Activated gamma-delta T cell treated with anti-CD3 and anti-CD28 coated beads, Interleukin-2, amount 50 U/mL, for 16 hours (primary cell): ENCODE measurements around the gene RCOR1.
"Not testable (repeated sequence)": the region's sequence is repeated elsewhere in the genome, so short reads cannot be mapped to it uniquely, and the experiment has no call there.

ENCODE experiments used
- DNase-seq: peaks from one replicate; pipeline ENCODE4 v3.0.0-alpha.2; 2020; ENCODE audit warnings: low read depth

The RCOR1 gene

GRCh38 chr14:102629808-102630350 lies 37.4 kb downstream of the RCOR1 start:
- DNase-seq = no peak

DNA sequence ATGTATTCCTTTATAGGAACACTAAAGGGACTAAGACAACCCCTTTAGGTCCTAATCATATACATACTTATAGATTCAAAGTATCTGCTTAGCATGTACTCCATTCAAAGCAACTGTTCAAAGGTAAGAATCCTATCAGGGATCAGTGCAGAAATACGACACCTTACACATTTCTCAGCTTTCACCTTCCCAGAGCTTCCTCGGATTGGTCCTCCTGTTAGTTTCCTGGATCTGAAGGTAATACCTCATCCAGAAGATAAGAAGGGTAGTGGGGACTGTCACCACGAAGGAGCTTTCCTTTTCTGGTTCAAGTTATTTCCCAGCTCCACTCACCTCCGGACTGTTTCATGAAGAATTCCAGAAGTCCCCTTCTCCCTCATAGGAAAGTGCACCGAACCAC lies 38.0 kb downstream of the RCOR1 start:
- DNase-seq = no peak

- no peak for DNase-seq
Measured at GRCh38 chr14:102630881-102631280, 38.4 kb downstream of the RCOR1 start.

DNA sequence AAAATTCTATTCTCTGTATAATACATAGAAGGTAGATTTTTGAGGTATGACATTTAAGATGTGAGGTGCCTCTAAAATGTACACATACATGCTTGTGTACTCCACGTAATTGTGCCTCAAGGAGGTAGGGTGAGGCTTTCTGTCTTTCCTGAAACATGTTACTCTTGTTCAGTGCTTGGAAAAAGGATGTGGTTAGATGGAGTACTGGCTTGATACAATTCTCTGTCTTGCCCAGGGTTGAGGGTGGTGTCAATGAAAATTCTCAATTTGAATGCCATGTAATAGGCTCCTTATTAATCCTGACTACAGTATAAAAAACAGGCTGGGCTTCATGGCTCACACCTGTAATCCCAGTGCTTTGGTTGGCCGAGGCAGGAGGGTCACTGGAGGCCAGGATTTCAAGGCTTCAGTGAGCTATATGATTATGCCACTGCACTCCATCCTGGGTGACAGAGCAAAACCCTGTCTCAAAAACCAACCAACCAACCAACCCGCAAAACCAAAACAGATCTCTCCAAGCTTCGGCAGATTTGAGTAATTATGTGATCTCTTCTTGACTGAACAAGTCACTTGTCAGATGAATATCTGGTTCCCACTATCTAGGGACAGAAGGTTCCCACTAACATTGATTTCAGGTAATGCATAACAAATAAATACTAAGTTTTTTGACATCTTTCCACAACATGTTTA lies 41.6 kb downstream of the RCOR1 start:
- DNase-seq = no peak

- not testable (repeated sequence) for DNase-seq
Measured at GRCh38 chr14:102639611-102640010, 47.2 kb downstream of the RCOR1 start.

GRCh38 chr14:102644523-102644922 lies 52.1 kb downstream of the RCOR1 start:
- DNase-seq = no peak

- no peak for DNase-seq
Measured at GRCh38 chr14:102645746-102646440, 53.4 kb downstream of the RCOR1 start.

DNA sequence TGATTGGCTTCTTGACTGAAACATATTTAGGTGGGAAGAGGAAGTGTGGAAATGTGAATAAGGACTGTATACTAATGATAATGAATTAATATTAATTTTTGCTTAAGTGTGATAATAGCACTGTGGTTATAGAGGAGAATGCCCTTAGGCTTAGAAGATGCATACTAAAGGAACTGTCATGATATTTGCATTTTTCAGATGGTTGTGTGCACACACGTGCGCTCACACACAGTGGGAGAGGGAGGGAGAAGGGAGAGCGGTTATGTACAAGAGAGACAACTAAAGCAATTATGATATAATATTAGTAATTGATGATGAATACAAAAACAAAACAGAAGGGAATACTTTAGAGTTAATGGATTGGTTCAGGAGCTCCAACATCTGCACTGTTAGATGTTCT lies 54.2 kb downstream of the RCOR1 start:
- no peak for DNase-seq

- no peak for DNase-seq
Measured at GRCh38 chr14:102652194-102652593, 59.7 kb downstream of the RCOR1 start.

GRCh38 chr14:102654298-102654697 lies 61.8 kb downstream of the RCOR1 start:
- no peak for DNase-seq

DNA sequence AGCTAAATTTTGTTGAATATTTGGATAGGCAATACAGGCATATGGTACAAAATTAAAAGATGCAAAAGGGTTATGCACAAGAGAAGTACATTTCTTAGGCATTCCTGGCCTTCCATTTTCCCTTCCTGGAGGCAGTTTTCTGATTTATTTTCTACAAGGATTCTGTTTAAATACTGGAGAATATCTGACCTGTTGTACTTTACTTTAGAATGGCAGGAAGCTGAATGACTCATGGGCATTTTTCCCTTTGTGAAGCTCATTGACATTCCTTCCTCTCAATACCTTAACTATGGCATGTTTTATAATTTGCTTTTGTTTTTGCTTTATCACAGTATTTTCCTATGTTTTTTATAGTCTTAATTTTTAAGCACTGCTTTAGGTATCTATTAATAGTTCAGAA lies 62.7 kb downstream of the RCOR1 start:
- no peak for DNase-seq

- DNase-seq = no peak
Measured at GRCh38 chr14:102659797-102660196, 67.3 kb downstream of the RCOR1 start.

DNA sequence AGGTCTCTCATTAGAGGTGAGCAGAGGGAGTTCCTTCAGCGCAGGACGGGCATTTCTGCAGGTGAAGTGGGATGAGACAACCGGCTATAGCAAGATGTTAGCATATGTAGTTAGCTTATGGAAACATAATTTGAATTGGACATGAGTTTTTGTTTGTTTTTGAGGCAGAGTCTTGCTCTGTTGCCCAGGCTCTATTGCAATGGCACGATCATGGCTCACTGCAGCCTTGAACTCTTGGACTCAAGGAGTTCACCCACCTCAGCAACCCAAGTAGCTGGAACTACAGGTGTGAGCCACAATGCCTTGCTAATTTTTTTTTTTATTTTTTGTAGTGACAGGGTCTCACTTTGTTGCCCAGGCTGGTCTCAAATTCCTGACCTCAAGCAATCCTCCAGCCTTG lies 69.2 kb downstream of the RCOR1 start:
- DNase-seq = no peak

DNA sequence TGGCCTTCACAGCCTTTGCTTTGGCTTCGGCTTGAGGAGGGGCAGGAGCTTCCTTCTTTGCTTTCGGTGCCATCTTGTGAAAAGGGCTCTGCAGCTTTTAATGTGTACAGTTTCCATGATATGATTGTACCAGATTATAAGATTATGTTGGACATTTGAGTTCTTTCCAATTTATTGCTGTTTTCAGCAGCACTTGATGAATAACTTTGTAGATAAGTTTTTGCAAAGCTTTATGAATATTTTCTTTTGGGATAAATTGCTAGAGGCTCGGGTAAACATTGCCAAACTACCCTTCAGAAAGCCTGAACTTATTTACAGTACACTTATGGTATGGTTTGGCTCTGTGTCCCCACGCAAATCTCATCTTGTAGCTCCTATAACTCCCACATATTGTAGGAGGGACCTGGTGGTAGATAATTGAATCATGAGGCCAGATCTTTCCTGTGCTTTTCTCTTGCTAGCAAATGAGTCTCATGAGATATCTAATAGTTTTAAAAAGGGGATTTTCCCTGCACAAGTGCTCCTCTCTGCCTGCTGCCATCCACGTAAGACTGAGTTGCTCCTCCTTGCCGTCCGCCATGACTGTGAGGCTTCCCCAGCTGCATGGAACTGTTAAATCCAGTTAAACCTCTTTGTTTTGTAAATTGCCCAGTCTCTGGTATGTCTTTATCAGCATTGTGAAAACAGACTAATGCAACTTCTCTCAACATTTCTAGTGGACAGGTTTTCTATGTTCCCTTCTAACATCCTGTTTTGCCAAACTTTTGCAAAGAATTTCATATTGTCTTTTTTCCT lies 70.4 kb downstream of the RCOR1 start:
- DNase-seq = no peak

DNA sequence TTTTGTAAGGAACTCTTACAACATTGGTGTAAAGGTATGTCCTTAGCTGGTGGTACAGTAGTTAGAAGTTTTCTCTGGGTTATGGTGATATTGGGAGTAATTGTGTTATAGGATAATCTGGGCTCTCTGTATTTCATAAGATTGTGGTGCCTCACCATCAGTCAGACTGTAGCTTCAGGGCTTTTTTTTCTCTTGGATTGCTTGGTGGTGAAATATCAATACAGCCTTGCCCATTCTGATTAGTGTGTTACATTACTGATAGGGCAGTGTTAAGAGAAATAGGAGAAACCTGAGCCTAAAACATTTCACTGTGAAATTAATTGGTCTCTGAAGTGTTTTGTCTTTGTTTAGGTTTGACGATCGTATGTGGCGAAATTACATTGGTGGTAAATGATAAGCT lies 71.0 kb downstream of the RCOR1 start:
- DNase-seq = no peak

- no peak for DNase-seq
Measured at GRCh38 chr14:102665621-102666020, 73.2 kb downstream of the RCOR1 start.

GRCh38 chr14:102666635-102667034 lies 74.2 kb downstream of the RCOR1 start:
- DNase-seq = no peak

DNA sequence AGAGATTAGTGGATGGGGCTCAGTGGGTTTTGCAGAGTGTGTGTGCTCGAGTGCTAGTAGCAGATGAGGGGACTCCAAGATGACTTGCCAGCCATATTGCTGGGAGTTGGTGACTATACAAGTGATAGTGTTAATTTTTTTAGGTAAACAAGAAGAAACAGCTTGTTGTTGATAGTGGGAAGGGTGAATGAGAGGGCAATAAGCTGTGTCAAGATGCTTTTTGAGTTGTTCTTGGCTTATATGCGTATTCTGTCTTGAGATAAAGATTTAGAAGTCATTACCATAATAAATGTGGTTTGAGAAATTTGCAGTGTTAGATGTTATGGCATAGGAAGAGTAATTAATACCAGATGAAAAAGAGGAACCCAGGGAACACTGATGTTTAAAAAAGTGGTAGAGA lies 75.3 kb downstream of the RCOR1 start:
- no peak for DNase-seq

DNA sequence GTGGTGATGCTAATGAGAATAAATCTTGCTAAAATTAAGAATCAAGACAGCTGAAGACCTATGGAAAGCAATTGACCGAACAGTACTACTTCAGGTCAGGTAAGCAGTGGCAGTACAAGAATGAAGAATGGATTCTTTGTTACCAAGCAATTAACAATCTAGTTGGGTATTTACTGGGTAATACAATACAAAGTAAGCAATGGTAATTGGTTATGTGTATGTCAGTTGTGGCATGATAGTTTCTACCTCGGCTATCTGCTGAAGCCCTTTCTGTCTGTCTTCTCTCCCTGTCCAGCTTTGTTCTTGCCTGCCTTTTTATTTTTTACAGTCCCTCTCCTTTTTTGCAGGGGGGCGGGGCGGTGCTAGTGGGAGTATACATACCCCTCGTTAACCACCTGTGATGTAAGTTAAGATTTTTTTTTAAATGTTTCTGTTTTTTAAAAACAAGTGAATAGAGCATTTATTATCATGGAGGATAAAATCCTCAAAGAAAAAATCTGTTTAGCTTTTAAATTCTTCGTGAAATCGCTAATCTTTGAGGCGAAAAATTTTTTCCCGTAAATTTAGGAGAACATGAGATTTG lies 75.9 kb downstream of the RCOR1 start:
- DNase-seq = no peak

DNA sequence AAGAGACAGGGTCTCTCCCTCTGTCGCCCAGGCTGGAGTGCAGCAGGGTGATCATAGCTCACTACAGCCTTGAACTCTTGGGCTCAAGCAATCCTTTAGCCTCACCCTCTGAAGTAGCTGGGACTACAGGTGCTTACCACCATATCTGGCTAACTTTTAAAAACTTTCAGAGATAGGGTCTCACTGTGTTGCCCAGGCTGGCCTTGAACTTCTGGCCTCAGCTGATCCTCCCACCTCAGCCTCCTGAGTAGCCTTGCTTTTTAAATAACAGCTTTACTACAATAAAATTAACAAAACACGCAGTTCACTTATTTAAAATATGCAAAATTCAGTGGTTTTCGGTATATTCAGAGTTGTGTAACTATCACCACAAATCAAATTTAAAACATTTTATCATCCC lies 79.0 kb downstream of the RCOR1 start:
- DNase-seq = no peak

- no peak for DNase-seq
Measured at GRCh38 chr14:102672410-102672960, 80.0 kb downstream of the RCOR1 start.

DNA sequence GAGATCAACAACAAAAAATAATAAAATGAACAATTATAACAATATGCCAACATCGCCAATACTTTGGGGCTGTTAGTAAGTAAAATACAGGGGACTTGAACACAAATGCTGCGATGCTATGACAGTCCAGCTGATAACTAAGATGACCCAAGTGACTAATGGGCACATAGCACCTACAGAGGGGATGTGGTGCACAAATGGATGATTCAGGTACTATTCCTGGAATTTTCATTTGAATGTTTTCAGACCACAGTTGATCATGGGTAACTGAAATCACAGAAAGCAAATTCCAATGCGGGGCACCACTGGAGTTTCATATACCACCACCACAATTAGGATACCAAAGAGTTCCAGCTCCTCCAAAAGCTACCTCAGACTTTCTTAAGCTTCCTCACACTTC lies 82.9 kb downstream of the RCOR1 start:
- no peak for DNase-seq
